Measurements from ENCODE around the gene ATP2A1. TPM values are rescaled to one million over a fixed set of nuclear protein-coding genes. Genes with fewer than 3 reads are reported as not detected.
"Not testable (repeated sequence)": the region's sequence is repeated elsewhere in the genome, so short reads cannot be mapped to it uniquely, and the experiment has no call there.

ATP2A1 gene
- total RNA-seq, 1 donor from 2014 or later = 0.64 TPM

GRCh38 chr16:28865722-28866453, 12.4 kb upstream of the ATP2A1 start:
- H3K4me1 Mint-ChIP-seq (ENCODE audit: unreplicated experiment) = peaks cover 24% of the 10 kb centered on the region
- no peak for DNase-seq (ENCODE audit: extremely low spot score, unreplicated experiment)
- peak overlapping the region; percentile 50 for H3K27ac Mint-ChIP-seq (ENCODE audit: unreplicated experiment)
- H3K4me3 Mint-ChIP-seq (ENCODE audit: unreplicated experiment) = no peak overlapping the region
- no peaks in the 10 kb centered on the region for H3K9me3 Mint-ChIP-seq (ENCODE audit: unreplicated experiment)
- H3K27me3 Mint-ChIP-seq (ENCODE audit: unreplicated experiment) = no peaks in the 10 kb centered on the region
- peaks cover 22% of the 10 kb centered on the region for H3K36me3 Mint-ChIP-seq (ENCODE audit: unreplicated experiment)
- TF ChIP-seq CTCF (IDR thresholded peaks at IDR 0.05) = no peak

GRCh38 chr16:28866454-28866804, 11.9 kb upstream of the ATP2A1 start:
- Mint-ChIP-seq H3K27me3 (ENCODE audit: unreplicated experiment) (no peaks in the 10 kb centered on the region), H3K4me1 (ENCODE audit: unreplicated experiment) (peaks cover 24% of the 10 kb centered on the region), H3K4me3 (ENCODE audit: unreplicated experiment) (no peak overlapping the region), H3K9me3 (ENCODE audit: unreplicated experiment) (no peaks in the 10 kb centered on the region), H3K36me3 (ENCODE audit: unreplicated experiment) (peaks cover 22% of the 10 kb centered on the region), H3K27ac (ENCODE audit: unreplicated experiment) (no peak overlapping the region)
- DNase-seq (ENCODE audit: extremely low spot score, unreplicated experiment) = no peak
- TF ChIP-seq CTCF (IDR thresholded peaks at IDR 0.05) = no peak

GRCh38 chr16:28867241-28867640, 11.0 kb upstream of the ATP2A1 start:
- Mint-ChIP-seq H3K36me3 (ENCODE audit: unreplicated experiment) (peaks cover 22% of the 10 kb centered on the region), H3K9me3 (ENCODE audit: unreplicated experiment) (no peaks in the 10 kb centered on the region), H3K27ac (ENCODE audit: unreplicated experiment) (no peak overlapping the region), H3K4me1 (ENCODE audit: unreplicated experiment) (peaks cover 24% of the 10 kb centered on the region), H3K4me3 (ENCODE audit: unreplicated experiment) (no peak overlapping the region), H3K27me3 (ENCODE audit: unreplicated experiment) (no peaks in the 10 kb centered on the region)
- no peak for DNase-seq (ENCODE audit: extremely low spot score, unreplicated experiment)
- TF ChIP-seq CTCF (IDR thresholded peaks at IDR 0.05) = no peak

GRCh38 chr16:28867646-28868045, 10.6 kb upstream of the ATP2A1 start:
- Mint-ChIP-seq H3K4me1 (ENCODE audit: unreplicated experiment) (peaks cover 22% of the 10 kb centered on the region), H3K36me3 (ENCODE audit: unreplicated experiment) (peaks cover 22% of the 10 kb centered on the region)
- H3K4me3 Mint-ChIP-seq (ENCODE audit: unreplicated experiment); DNase-seq (ENCODE audit: extremely low spot score, unreplicated experiment); H3K9me3 Mint-ChIP-seq (ENCODE audit: unreplicated experiment); H3K27ac Mint-ChIP-seq (ENCODE audit: unreplicated experiment); H3K27me3 Mint-ChIP-seq (ENCODE audit: unreplicated experiment): not testable (repeated sequence)

GRCh38 chr16:28869201-28869600, 9.1 kb upstream of the ATP2A1 start:
- no peak for TF ChIP-seq CTCF (IDR thresholded peaks at IDR 0.05)
- DNase-seq (ENCODE audit: extremely low spot score, unreplicated experiment) = no peak
- Mint-ChIP-seq H3K36me3 (ENCODE audit: unreplicated experiment) (peaks cover 26% of the 10 kb centered on the region), H3K27me3 (ENCODE audit: unreplicated experiment) (no peaks in the 10 kb centered on the region), H3K4me3 (ENCODE audit: unreplicated experiment) (no peak overlapping the region), H3K9me3 (ENCODE audit: unreplicated experiment) (no peaks in the 10 kb centered on the region), H3K27ac (ENCODE audit: unreplicated experiment) (no peak overlapping the region), H3K4me1 (ENCODE audit: unreplicated experiment) (peaks cover 15% of the 10 kb centered on the region)

Measured in osteocyte (in vitro differentiated cells).